ENCODE results near the gene CANT1. TPM values are rescaled to one million over a fixed set of nuclear protein-coding genes. Genes with fewer than 3 reads are reported as not detected.
A peak's percentile ranks its signal among the peaks of the same experiment; 100 is the strongest.

The CANT1 gene
- total RNA-seq, 3 donors from 2014 or later, result 26.1 to 48.1 (median 41.0) TPM

- no peak for DNase-seq (ENCODE audit: low spot score in 2 of 2)
- Histone ChIP-seq H3K27ac (peak overlapping the region; percentile 79 to 92), H3K36me3 (no peaks in the 10 kb centered on the region), H3K9me3 (no peaks in the 10 kb centered on the region), H3K27me3 (no peaks in the 10 kb centered on the region), H3K4me3 (peak overlapping the region in 2 of 3 donors; percentile 52 to 66), H3K4me1 (peaks cover 16 to 29% of the 10 kb centered on the region in 2 donors)
- intact Hi-C loops (cut with DNase I; ENCODE audit: low total_unique reads), result loop anchor here (10.0 kb wide), 1 partner anchor 113 kb away; no protein-coding TSS in a partner anchor
- no peak for TF ChIP-seq CTCF (IDR thresholded peaks at IDR 0.05)
Observed at GRCh38 chr17:78977997-78978973, 31.3 kb downstream of the CANT1 start.

GRCh38 chr17:78977681-78977943, 32.0 kb downstream of the CANT1 start:
- Histone ChIP-seq H3K27ac (peak overlapping the region; percentile 79 to 92), H3K4me3 (peak overlapping the region in 2 of 3 donors; percentile 52 to 66), H3K9me3 (no peaks in the 10 kb centered on the region), H3K36me3 (no peaks in the 10 kb centered on the region), H3K27me3 (no peaks in the 10 kb centered on the region), H3K4me1 (peaks cover 16 to 29% of the 10 kb centered on the region in 2 donors)
- no peak for DNase-seq (ENCODE audit: low spot score in 2 of 2)
- intact Hi-C loops (cut with DNase I; ENCODE audit: low total_unique reads), result loop anchor here (10.0 kb wide), 1 partner anchor 113 kb away; no protein-coding TSS in a partner anchor
- TF ChIP-seq POLR2A (IDR thresholded peaks at IDR 0.05), result no peak
- no peak for TF ChIP-seq CTCF (IDR thresholded peaks at IDR 0.05)
- no peak for TF ChIP-seq POLR2AphosphoS5 (IDR thresholded peaks at IDR 0.05)

- H3K4me1 ChIP-seq, result peaks cover 16 to 29% of the 10 kb centered on the region in 2 donors
- H3K27me3 ChIP-seq, result no peaks in the 10 kb centered on the region
- H3K36me3 ChIP-seq, result no peaks in the 10 kb centered on the region
- TF ChIP-seq POLR2AphosphoS5 (IDR thresholded peaks at IDR 0.05), result no peak
- no peak for TF ChIP-seq CTCF (IDR thresholded peaks at IDR 0.05)
- TF ChIP-seq POLR2A (IDR thresholded peaks at IDR 0.05), result no peak
- H3K9me3 ChIP-seq, result no peaks in the 10 kb centered on the region
- peak overlapping the region in 1 of 3 donors; percentile 66 for H3K4me3 ChIP-seq
- intact Hi-C loops (cut with DNase I; ENCODE audit: low total_unique reads), result loop anchor here (10.0 kb wide), 1 partner anchor 112 kb away; no protein-coding TSS in a partner anchor
- DNase-seq (ENCODE audit: low spot score in 2 of 2), result no peak
- H3K27ac ChIP-seq, result peak overlapping the region; percentile 79 to 92
Observed at GRCh38 chr17:78976907-78977680, 32.5 kb downstream of the CANT1 start.

GRCh38 chr17:78974635-78975591, 34.7 kb downstream of the CANT1 start:
- peak overlapping the region; percentile 79 to 92 for H3K27ac ChIP-seq
- no peaks in the 10 kb centered on the region for H3K36me3 ChIP-seq
- peak; percentile 71 for DNase-seq (ENCODE audit: low spot score in 2 of 2)
- TF ChIP-seq POLR2AphosphoS5 (IDR thresholded peaks at IDR 0.05) (peak in 2 of 3 donors; percentile 53 to 57), CTCF (IDR thresholded peaks at IDR 0.05) (no peak), POLR2A (IDR thresholded peaks at IDR 0.05) (no peak)
- intact Hi-C loops (cut with DNase I; ENCODE audit: low total_unique reads), result loop anchor here (10.0 kb wide), 1 partner anchor 110 kb away; no protein-coding TSS in a partner anchor
- H3K27me3 ChIP-seq, result no peaks in the 10 kb centered on the region
- H3K4me1 ChIP-seq, result peaks cover 17 to 24% of the 10 kb centered on the region in 2 donors
- peak overlapping the region in 1 of 3 donors; percentile 34 for H3K4me3 ChIP-seq
- no peaks in the 10 kb centered on the region for H3K9me3 ChIP-seq

Measured in breast epithelium (tissue), 4 donors.